Measurements from ENCODE around the gene GDAP2. TPM values are rescaled to one million over a fixed set of nuclear protein-coding genes. Genes with fewer than 3 reads are reported as not detected.

GDAP2 gene
- total and polyA plus RNA-seq, 2 of the 4 experiments (the other 2 are of a cell fraction), result 5.4 to 27.1 TPM

DNA sequence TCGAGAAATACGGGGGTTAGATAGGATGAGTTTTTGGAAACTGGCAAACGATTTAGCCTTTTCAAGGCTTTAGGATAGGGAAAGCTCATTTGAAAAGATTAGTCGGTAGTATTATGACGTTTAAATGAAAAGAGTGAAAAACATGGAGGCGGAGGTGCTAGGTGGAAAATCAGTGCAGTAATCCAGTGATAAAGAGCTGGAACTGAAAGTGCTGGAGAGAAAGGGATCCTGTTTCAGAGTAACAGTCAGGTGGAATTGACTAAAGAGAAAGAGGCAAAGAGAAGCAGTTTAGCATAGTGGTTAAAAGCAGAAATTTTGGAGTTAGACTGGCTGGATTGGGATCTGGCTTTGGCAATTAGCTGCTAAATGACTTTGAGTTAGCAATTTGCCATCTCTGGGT is 1.1 kb upstream of the GDAP2 start:
- Histone ChIP-seq H3K14ac (replicated peaks; ENCODE audit: low read depth, low read length) (0 out of 2 replicates have a peak overlapping the region, but pooled peaks have one; percentile 33), H2BK5ac (ENCODE audit: low read depth, low read length, poor library complexity, severe bottlenecking) (no peak overlapping the region), H3K9ac (ENCODE audit: low read depth, low read length) (peak overlapping the region; percentile 98), H3K23ac (ENCODE audit: low read depth, low read length) (peak overlapping the region; percentile 19; the same call in 1 of the 2 replicates), H3K4ac (ENCODE audit: low read depth, low read length) (no peak overlapping the region), H2BK120ac (ENCODE audit: low read depth, low read length) (no peak overlapping the region), H2BK20ac (ENCODE audit: low read depth, low read length) (no peak overlapping the region), H2BK15ac (ENCODE audit: low read depth, low read length) (no peak overlapping the region), H4K20me1 (ENCODE audit: insufficient read depth, low read length) (peaks cover 8% of the 10 kb centered on the region; the same call in 1 of the 2 replicates), H3K4me2 (ENCODE audit: low read depth, low read length) (peak overlapping the region; percentile 96), H3K36me3 (ENCODE audit: control insufficient read depth, insufficient read depth, low read length) (peaks cover 4% of the 10 kb centered on the region), H2AK9ac (replicated peaks; ENCODE audit: low read depth, low read length, poor library complexity) (no peak overlapping the region), H3K4me3 (ENCODE audit: insufficient read depth, low read depth, low read length) (peak overlapping the region; percentile 89), H2AK5ac (ENCODE audit: low read depth, low read length) (no peak overlapping the region), H3K4me1 (ENCODE audit: control insufficient read depth, insufficient read depth, low read length) (0 out of 2 replicates have a peak, but pooled peaks cover 3% of the 10 kb centered on the region), H3K27ac (ENCODE audit: insufficient read depth, low read length) (no peak overlapping the region), H3K9me1 (ENCODE audit: insufficient read depth, low read length) (peaks cover 3% of the 10 kb centered on the region), H3K18ac (ENCODE audit: low read depth, low read length) (no peak overlapping the region), H3K79me1 (ENCODE audit: low read depth in 1 of 2, low read length in 2 of 2) (peaks cover 18 to 66% of the 10 kb centered on the region in 2 experiments), H3K27me3 (ENCODE audit: control insufficient read depth, insufficient read depth, low read length) (no peaks in the 10 kb centered on the region), H4K91ac (ENCODE audit: insufficient read depth, low read depth, low read length) (no peak overlapping the region), H2AFZ (replicated peaks; ENCODE audit: low read length, poor library complexity) (no peak overlapping the region), H4K5ac (ENCODE audit: low read depth, low read length) (no peak overlapping the region; the same call in 1 of the 2 replicates), H3K9me3 (ENCODE audit: control insufficient read depth, insufficient read depth, low read length) (no peaks in the 10 kb centered on the region), H3K56ac (ENCODE audit: extremely low read depth, insufficient read depth, low read length) (peak overlapping the region; percentile 61; the same call in 1 of the 2 replicates), H4K8ac (ENCODE audit: low read depth in 2 of 2, low read length in 2 of 2) (peak overlapping the region in 1 of 2 experiments; percentile 90; a peak in 1 of 4 replicates)
- DNase-seq (peak; percentile 9), ATAC-seq (ENCODE audit: low read depth) (no peak)
- WGBS, 2 experiments (ENCODE audit: extremely low coverage in 2 of 2, insufficient read length in 1 of 2), result 4% methylated on average over 6 of the region's 6 CpGs; no CpG with 5 or more reads in 1 of the 2 experiments
- intact Hi-C loops (cut with micrococcal nuclease) (no loop called here), dilution Hi-C loops (cut with HindIII; ENCODE audit: low sequenced_read_pairs, unreplicated experiment) (no loop called here), in situ Hi-C loops (cut with MboI; ENCODE audit: low sequenced_read_pairs) (no loop called here)
- POLR2A ChIA-PET (ENCODE audit: unreplicated experiment), result no interaction called here
- no peak for TF ChIP-seq CHD1 (IDR thresholded peaks at IDR 0.05; ENCODE audit: low read depth, low read length)
- TF ChIP-seq CEBPB (IDR thresholded peaks at IDR 0.05; ENCODE audit: low read depth, low read length), result no peak
- no peak for TF ChIP-seq RCOR1 (IDR thresholded peaks at IDR 0.05; ENCODE audit: insufficient replicate concordance, low read length)
- TF ChIP-seq MXI1 (IDR thresholded peaks at IDR 0.05; ENCODE audit: borderline replicate concordance, low read depth, low read length), result no peak
- TF ChIP-seq RFX5 (IDR thresholded peaks at IDR 0.05; ENCODE audit: low read depth, low read length), result no peak
- no peak for TF ChIP-seq MAZ (IDR thresholded peaks at IDR 0.05; ENCODE audit: borderline replicate concordance, low read depth, low read length)
- no peak for TF ChIP-seq MAFK (IDR thresholded peaks at IDR 0.05; ENCODE audit: low read depth, low read length)
- TF ChIP-seq SMC3 (IDR thresholded peaks at IDR 0.05; ENCODE audit: low read depth, low read length), result no peak
- no peak for TF ChIP-seq ELK1 (IDR thresholded peaks at IDR 0.05; ENCODE audit: borderline replicate concordance, low read depth, low read length)
- TF ChIP-seq FOS (IDR thresholded peaks at IDR 0.05; ENCODE audit: low read depth, low read length), result no peak
- no peak for TF ChIP-seq RAD21 (IDR thresholded peaks at IDR 0.05; ENCODE audit: low read length)
- TF ChIP-seq BHLHE40 (IDR thresholded peaks at IDR 0.05; ENCODE audit: low read depth, low read length), result no peak
- TF ChIP-seq, protein P1, sequence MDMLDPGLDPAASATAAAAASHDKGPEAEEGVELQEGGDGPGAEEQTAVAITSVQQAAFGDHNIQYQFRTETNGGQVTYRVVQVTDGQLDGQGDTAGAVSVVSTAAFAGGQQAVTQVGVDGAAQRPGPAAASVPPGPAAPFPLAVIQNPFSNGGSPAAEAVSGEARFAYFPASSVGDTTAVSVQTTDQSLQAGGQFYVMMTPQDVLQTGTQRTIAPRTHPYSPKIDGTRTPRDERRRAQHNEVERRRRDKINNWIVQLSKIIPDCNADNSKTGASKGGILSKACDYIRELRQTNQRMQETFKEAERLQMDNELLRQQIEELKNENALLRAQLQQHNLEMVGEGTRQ (IDR thresholded peaks at IDR 0.05; ENCODE audit: low read depth, low read length), result no peak
- no peak for TF ChIP-seq NFE2L2 (IDR thresholded peaks at IDR 0.05; ENCODE audit: low read depth, low read length)
- no peak for TF ChIP-seq POLR2A (IDR thresholded peaks at IDR 0.05; ENCODE audit: low read depth, low read length)
- TF ChIP-seq, protein P2, sequence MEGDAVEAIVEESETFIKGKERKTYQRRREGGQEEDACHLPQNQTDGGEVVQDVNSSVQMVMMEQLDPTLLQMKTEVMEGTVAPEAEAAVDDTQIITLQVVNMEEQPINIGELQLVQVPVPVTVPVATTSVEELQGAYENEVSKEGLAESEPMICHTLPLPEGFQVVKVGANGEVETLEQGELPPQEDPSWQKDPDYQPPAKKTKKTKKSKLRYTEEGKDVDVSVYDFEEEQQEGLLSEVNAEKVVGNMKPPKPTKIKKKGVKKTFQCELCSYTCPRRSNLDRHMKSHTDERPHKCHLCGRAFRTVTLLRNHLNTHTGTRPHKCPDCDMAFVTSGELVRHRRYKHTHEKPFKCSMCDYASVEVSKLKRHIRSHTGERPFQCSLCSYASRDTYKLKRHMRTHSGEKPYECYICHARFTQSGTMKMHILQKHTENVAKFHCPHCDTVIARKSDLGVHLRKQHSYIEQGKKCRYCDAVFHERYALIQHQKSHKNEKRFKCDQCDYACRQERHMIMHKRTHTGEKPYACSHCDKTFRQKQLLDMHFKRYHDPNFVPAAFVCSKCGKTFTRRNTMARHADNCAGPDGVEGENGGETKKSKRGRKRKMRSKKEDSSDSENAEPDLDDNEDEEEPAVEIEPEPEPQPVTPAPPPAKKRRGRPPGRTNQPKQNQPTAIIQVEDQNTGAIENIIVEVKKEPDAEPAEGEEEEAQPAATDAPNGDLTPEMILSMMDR (conservative IDR thresholded peaks at IDR 0.05; ENCODE audit: low read depth, low read length), result no peak
- BruUV-seq (replicated peaks), result no TSS peak
- CTCF ChIA-PET, result interaction anchor here (1.4 to 1.6 kb wide), 2 partner anchors 17 to 19 kb away, joined by 3 read pairs; no protein-coding TSS in a partner anchor
